A673 (cell line): Measurements from ENCODE around the gene INPPL1. TPM values are rescaled to one million over a fixed set of nuclear protein-coding genes. Genes with fewer than 3 reads are reported as not detected.

Source experiments
- BruUV-seq: library from RNA; stranded (reverse); fragments of 400-500 nt; replicated peaks from 2 replicates; lab custom pipeline; 2021; lab: Mats Ljungman, UMichigan
- CTCF ChIA-PET: fragments of 300-600 bp; sonication (Branson Sonifier 250); formaldehyde crosslinking; loops from one replicate; lab custom pipeline; 2022; ENCODE audit warnings: antibody characterized with exemption; lab: Charles Lee
- POLR2A ChIA-PET: fragments of 300-600 bp; sonication (Branson Sonifier 250); formaldehyde crosslinking; loops from one replicate; lab custom pipeline; 2022; ENCODE audit warnings: antibody characterized with exemption; ENCODE audit not compliant: low non-redundant PET; lab: Charles Lee
- DNase-seq: peaks from one replicate; pipeline ENCODE4 v3.0.0-alpha.2; 2015; ENCODE audit warnings: low spot score
- H3K27ac ChIP-seq: fragments of 200-600 bp; sonication (generic); 2 replicates; pipeline ENCODE4 v1.5.1; 2016; ENCODE audit warnings: mixed run types, low read depth, mild to moderate bottlenecking, mixed read lengths, antibody characterized with exemption, low read length; ENCODE audit not compliant: poor library complexity, severe bottlenecking
- H3K27me3 ChIP-seq: fragments of 200-600 bp; sonication (generic); replicated peaks from 2 replicates; pipeline ENCODE4 v1.6.1; 2017; ENCODE audit warnings: mixed run types, low read depth, mild to moderate bottlenecking, mixed read lengths, antibody characterized with exemption, low read length; ENCODE audit not compliant: insufficient read depth, poor library complexity
- H3K36me3 ChIP-seq: fragments of 200-600 bp; sonication (generic); 2 replicates; pipeline ENCODE4 v1.6.1; 2016; ENCODE audit warnings: mixed run types, mild to moderate bottlenecking, mixed read lengths, antibody characterized with exemption, low read length; ENCODE audit not compliant: insufficient read depth, poor library complexity, severe bottlenecking
- H3K4me1 ChIP-seq: fragments of 200-600 bp; sonication (generic); 2 replicates; pipeline ENCODE4 v1.6.1; 2017; ENCODE audit warnings: mixed run types, mild to moderate bottlenecking, mixed read lengths, antibody characterized with exemption, low read length; ENCODE audit not compliant: insufficient read depth, poor library complexity, severe bottlenecking
- H3K4me3 ChIP-seq: fragments of 200-600 bp; sonication (generic); 2 replicates; pipeline ENCODE4 v1.5.1; 2016; ENCODE audit warnings: low read depth, mixed run types, mild to moderate bottlenecking, mixed read lengths, low read length; ENCODE audit not compliant: poor library complexity, severe bottlenecking
- H3K9me3 ChIP-seq: fragments of 200-600 bp; sonication (generic); 2 replicates; pipeline ENCODE4 v1.6.1; 2016; ENCODE audit warnings: mixed run types, low read depth, mild to moderate bottlenecking, mixed read lengths, antibody characterized with exemption, low read length; ENCODE audit not compliant: poor library complexity, severe bottlenecking
- EZH2 ChIP-seq: fragments of 200-600 bp; sonication (generic); IDR thresholded peaks from 2 replicates; pipeline ENCODE4 v1.6.1; 2017; ENCODE audit warnings: borderline replicate concordance, low read depth, mild to moderate bottlenecking, mixed read lengths, antibody characterized with exemption, low read length; ENCODE audit not compliant: poor library complexity, severe bottlenecking
- intact Hi-C: fragments of 100-400 bp; cut with micrococcal nuclease; formaldehyde crosslinking; loops from one replicate; pipeline ENCODE4 v1.10.0; 2022; ENCODE audit not compliant: unreplicated experiment
- total RNA-seq: library from RNA; stranded (reverse); gene quantifications from 2 replicates; pipeline ENCODE4 v1.2.3, GENCODE V29; 2021
- TF ChIP-seq, protein P1 (sequence below): fragments of 300-800, 200-600 bp; sonication (generic); conservative IDR thresholded peaks from 2 replicates; pipeline ENCODE4 v1.5.1; 2017; ENCODE audit warnings: low read depth, mild to moderate bottlenecking, antibody characterized with exemption, low read length, moderate library complexity, mixed read lengths

The INPPL1 gene
- total RNA-seq, 1 experiment from 2014 or later = 104 TPM

DNA sequence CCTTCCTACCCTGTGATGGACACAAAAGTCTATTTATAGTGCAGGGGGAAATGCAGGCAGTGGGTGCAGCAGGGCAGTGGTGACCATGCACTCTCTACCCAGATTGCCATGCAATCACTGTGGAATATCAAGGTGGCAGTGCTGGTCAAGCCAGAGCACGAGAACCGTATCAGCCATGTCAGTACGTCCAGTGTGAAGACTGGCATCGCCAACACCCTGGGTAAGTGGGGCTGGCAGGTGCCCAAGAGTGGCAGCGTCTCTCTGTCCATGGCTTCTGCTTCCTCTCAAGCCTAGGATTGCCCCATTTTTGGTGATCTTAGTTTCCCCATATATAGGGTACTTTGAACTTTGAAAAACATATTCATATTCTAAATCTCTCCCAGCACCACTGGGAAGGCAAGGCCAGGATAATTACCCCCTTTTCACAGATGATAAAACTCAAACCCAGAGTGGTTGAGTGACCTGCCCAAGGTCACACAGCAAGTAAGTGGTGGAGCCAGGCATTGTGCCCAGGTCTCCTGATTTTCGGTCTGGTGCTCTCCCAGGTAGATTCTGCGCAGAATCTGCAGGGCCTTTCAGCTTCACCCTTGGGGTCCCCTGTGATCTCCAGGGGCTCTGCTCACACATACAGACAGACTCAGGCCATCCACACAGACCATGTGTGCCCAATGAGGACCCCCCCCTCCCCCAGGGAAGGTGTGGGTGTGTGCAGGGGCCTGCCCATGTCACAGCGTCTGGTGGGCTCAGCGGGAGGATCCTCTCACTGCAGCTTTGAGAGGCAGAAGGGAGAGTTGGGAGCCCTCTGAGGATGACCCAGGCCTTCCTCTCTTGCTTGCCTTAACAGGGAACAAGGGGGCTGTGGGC lies 7.1 kb downstream of the INPPL1 start:
- DNase-seq = no peak
- Histone ChIP-seq H3K36me3 (peaks cover 55% of the 10 kb centered on the region), H3K4me1 (no peaks in the 10 kb centered on the region), H3K4me3 (no peak overlapping the region), H3K27me3 (no peaks in the 10 kb centered on the region), H3K9me3 (no peaks in the 10 kb centered on the region), H3K27ac (no peak overlapping the region)
- TF ChIP-seq, protein P1, sequence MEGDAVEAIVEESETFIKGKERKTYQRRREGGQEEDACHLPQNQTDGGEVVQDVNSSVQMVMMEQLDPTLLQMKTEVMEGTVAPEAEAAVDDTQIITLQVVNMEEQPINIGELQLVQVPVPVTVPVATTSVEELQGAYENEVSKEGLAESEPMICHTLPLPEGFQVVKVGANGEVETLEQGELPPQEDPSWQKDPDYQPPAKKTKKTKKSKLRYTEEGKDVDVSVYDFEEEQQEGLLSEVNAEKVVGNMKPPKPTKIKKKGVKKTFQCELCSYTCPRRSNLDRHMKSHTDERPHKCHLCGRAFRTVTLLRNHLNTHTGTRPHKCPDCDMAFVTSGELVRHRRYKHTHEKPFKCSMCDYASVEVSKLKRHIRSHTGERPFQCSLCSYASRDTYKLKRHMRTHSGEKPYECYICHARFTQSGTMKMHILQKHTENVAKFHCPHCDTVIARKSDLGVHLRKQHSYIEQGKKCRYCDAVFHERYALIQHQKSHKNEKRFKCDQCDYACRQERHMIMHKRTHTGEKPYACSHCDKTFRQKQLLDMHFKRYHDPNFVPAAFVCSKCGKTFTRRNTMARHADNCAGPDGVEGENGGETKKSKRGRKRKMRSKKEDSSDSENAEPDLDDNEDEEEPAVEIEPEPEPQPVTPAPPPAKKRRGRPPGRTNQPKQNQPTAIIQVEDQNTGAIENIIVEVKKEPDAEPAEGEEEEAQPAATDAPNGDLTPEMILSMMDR = no peak
- no peak for TF ChIP-seq EZH2
- BruUV-seq = no TSS peak
- ChIA-PET CTCF (no interaction called here), POLR2A (no interaction called here)
- intact Hi-C loops = no loop called here

DNA sequence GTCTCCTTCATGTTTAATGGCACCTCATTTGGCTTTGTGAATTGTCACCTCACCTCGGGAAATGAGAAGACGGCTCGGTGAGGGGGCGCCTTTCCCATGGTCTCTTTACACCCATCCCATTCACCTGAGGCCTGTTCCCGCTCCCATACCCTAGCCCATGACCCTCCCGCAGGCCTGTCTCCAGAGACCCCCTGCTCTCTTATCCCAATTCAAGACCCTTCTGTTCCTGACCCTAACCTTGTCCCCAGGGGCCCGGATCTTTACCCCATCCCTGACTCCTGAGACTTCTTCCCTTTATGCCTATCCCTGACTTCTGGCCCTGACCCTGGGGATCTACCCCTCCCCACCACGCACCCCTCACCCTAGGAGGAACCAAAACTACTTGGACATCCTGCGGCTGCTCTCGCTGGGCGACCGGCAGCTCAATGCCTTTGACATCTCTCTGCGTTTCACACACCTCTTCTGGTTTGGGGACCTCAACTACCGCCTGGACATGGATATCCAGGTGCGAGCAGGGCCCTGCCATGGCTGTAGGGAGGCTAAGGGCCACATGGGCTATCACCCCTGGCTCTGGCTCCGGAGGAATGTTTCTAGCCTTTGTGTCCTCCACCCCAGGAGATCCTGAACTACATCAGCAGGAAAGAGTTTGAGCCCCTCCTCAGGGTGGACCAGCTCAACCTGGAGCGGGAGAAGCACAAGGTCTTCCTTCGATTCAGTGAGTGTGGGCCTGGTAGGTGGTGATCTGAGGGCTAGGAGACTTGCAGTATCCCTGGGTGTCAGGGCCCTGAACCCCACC lies 7.9 kb downstream of the INPPL1 start:
- intact Hi-C loops = no loop called here
- CTCF ChIA-PET = no interaction called here
- Histone ChIP-seq H3K4me1 (no peaks in the 10 kb centered on the region), H3K9me3 (no peaks in the 10 kb centered on the region), H3K27ac (no peak overlapping the region), H3K4me3 (no peak overlapping the region), H3K36me3 (peaks cover 59% of the 10 kb centered on the region), H3K27me3 (no peaks in the 10 kb centered on the region)
- POLR2A ChIA-PET = no interaction called here
- no peak for DNase-seq
- BruUV-seq = no TSS peak
- TF ChIP-seq EZH2 = no peak
- TF ChIP-seq, protein P1 = no peak

- CTCF ChIA-PET = no interaction called here
- no peak for DNase-seq
Observed at GRCh38 chr11:72233056-72233772, 8.6 kb downstream of the INPPL1 start.

More at GRCh38 chr11:72233056-72233772, 8.6 kb downstream of the INPPL1 start:
- H3K9me3 ChIP-seq = no peaks in the 10 kb centered on the region
- POLR2A ChIA-PET = no interaction called here
- peaks cover 57% of the 10 kb centered on the region for H3K36me3 ChIP-seq
- TF ChIP-seq, protein P1 = no peak
- no peak for TF ChIP-seq EZH2
- no peaks in the 10 kb centered on the region for H3K4me1 ChIP-seq
- no peaks in the 10 kb centered on the region for H3K27me3 ChIP-seq
- H3K27ac ChIP-seq = no peak overlapping the region
- BruUV-seq = no TSS peak
- intact Hi-C loops = no loop called here
- H3K4me3 ChIP-seq = no peak overlapping the region
